T-helper 2 cell treated with Interferon-gamma antibody and Interleukin-4, amounts not matched to agents 5 μg/mL and 100 μg/mL, for 36 hours (primary cell): ENCODE measurements around the gene ASTE1.
"Not testable (repeated sequence)": the region's sequence is repeated elsewhere in the genome, so short reads cannot be mapped to it uniquely, and the experiment has no call there.

Experiments
- DNase-seq: peaks from one replicate; pipeline ENCODE4 v3.0.0; 2021; ENCODE audit warnings: low spot score
- H3K27ac Mint-ChIP-seq: one replicate; pipeline ENCODE4 v1.8.0; 2021; ENCODE audit warnings: mild to moderate bottlenecking, mixed read lengths
- H3K27me3 Mint-ChIP-seq: one replicate; pipeline ENCODE4 v1.8.0; 2021; ENCODE audit warnings: low read depth, mixed read lengths
- H3K36me3 Mint-ChIP-seq: one replicate; pipeline ENCODE4 v1.8.0; 2021; ENCODE audit warnings: low read depth, mixed read lengths
- H3K4me1 Mint-ChIP-seq: one replicate; pipeline ENCODE4 v1.8.0; 2021; ENCODE audit warnings: low read depth, mixed read lengths
- H3K4me3 Mint-ChIP-seq: one replicate; pipeline ENCODE4 v1.8.0; 2022; ENCODE audit warnings: mild to moderate bottlenecking, moderate library complexity, mixed read lengths
- H3K9me3 Mint-ChIP-seq: one replicate; pipeline ENCODE4 v1.8.0; 2021; ENCODE audit warnings: mixed read lengths

The ASTE1 gene

DNA sequence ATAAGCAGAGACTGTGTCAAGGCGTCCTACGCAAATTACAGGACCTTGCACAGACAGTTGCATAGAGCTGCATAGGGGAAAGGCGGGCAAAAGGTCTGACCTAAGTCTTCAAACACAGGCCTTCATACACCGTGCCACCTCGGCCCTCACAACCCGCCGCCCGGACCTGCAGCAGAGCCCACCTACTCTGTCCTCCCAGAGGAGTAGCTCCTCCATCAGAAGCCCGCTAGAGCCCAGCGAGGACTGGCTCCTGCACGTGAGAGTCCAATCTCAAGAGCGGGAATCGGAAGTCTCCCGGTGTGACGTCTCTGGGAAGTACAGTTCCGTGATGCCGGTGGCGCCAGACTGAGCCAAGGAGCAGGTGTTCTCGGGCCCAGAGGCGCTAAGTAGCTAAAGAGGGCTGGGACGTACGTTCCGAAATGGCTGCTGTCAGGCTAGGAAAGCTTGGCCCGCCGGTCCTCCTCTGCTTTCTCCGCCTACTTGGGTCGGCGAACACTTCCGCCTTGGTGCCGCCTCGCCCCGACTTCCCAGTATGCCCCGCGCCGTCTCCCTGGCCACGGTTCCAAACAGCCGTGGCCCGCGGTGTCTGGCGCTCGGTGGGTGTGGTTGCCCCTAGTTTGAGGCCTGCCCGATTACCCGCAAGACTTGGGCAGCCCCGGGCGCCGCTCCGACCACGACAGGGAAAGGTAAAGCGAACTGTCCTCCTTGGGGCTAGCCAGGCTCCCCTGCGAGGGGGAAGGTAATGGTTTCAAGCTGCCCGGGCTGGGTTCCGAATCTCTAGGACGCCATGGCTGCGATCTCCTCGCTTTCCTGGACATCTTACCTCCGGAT is at the start of gene ASTE1, which contains the start of gene NEK11:
TSS of gene ASTE1 (minus strand) at position 505 of the 831 bp plus-strand sequence. CDS start 1,519 bp downstream, outside the sequence.
TSS of gene NEK11 (plus strand) at position 557 of the 831 bp plus-strand sequence. CDS start 2,832 bp downstream, outside the sequence.
- no peaks in the 10 kb centered on the region for H3K9me3 Mint-ChIP-seq
- peak; percentile 88 for DNase-seq
- peaks cover 38% of the 10 kb centered on the region for H3K4me1 Mint-ChIP-seq
- H3K27me3 Mint-ChIP-seq: peaks cover 4% of the 10 kb centered on the region
- H3K36me3 Mint-ChIP-seq: peaks cover 22% of the 10 kb centered on the region
- peak within 1 kb of the TSS; percentile 84 for H3K4me3 Mint-ChIP-seq
- H3K27ac Mint-ChIP-seq: peak within 1 kb of the TSS; percentile 94

GRCh38 chr3:131075632-131076328 is 49.2 kb upstream of the ASTE1 start:
- Mint-ChIP-seq H3K27ac (no peak overlapping the region), H3K4me1 (peaks cover 11% of the 10 kb centered on the region), H3K9me3 (no peaks in the 10 kb centered on the region), H3K27me3 (peaks cover 2% of the 10 kb centered on the region), H3K4me3 (no peak overlapping the region), H3K36me3 (peaks cover 2% of the 10 kb centered on the region)
- DNase-seq: no peak

GRCh38 chr3:131072845-131073244 is 46.2 kb upstream of the ASTE1 start:
- H3K27ac Mint-ChIP-seq: no peak overlapping the region
- peaks cover 16% of the 10 kb centered on the region for H3K4me1 Mint-ChIP-seq

GRCh38 chr3:131072099-131072559 is 45.5 kb upstream of the ASTE1 start:
- Mint-ChIP-seq H3K4me1 (peaks cover 20% of the 10 kb centered on the region), H3K4me3 (no peak overlapping the region), H3K27ac (peak overlapping the region; percentile 3), H3K36me3 (peaks cover 2% of the 10 kb centered on the region), H3K27me3 (peaks cover 2% of the 10 kb centered on the region), H3K9me3 (no peaks in the 10 kb centered on the region)
- no peak for DNase-seq

More at GRCh38 chr3:131072845-131073244, 46.2 kb upstream of the ASTE1 start:
- no peak for DNase-seq
- H3K4me3 Mint-ChIP-seq: no peak overlapping the region
- peaks cover 2% of the 10 kb centered on the region for H3K27me3 Mint-ChIP-seq
- H3K36me3 Mint-ChIP-seq: peaks cover 2% of the 10 kb centered on the region
- H3K9me3 Mint-ChIP-seq: no peaks in the 10 kb centered on the region

- Mint-ChIP-seq H3K36me3 (peaks cover 2% of the 10 kb centered on the region), H3K27me3 (no peaks in the 10 kb centered on the region), H3K4me1 (peaks cover 23% of the 10 kb centered on the region), H3K4me3 (no peak overlapping the region), H3K27ac (no peak overlapping the region), H3K9me3 (no peaks in the 10 kb centered on the region)
- no peak for DNase-seq
Observed at GRCh38 chr3:131067983-131068382, 41.4 kb upstream of the ASTE1 start.

- peaks cover 1% of the 10 kb centered on the region for H3K4me1 Mint-ChIP-seq
- H3K36me3 Mint-ChIP-seq: no peaks in the 10 kb centered on the region
- no peaks in the 10 kb centered on the region for H3K9me3 Mint-ChIP-seq
- no peak overlapping the region for H3K4me3 Mint-ChIP-seq
- no peak overlapping the region for H3K27ac Mint-ChIP-seq
- peaks cover 4% of the 10 kb centered on the region for H3K27me3 Mint-ChIP-seq
- no peak for DNase-seq
Observed at GRCh38 chr3:131053043-131053859, 26.6 kb upstream of the ASTE1 start.

- H3K36me3 Mint-ChIP-seq: peaks cover 1% of the 10 kb centered on the region
- no peak overlapping the region for H3K4me3 Mint-ChIP-seq
- no peak overlapping the region for H3K27ac Mint-ChIP-seq
- DNase-seq: no peak
- H3K4me1 Mint-ChIP-seq: peaks cover 8% of the 10 kb centered on the region
- H3K9me3 Mint-ChIP-seq: peaks cover under 1% of the 10 kb centered on the region
- H3K27me3 Mint-ChIP-seq: peaks cover 18% of the 10 kb centered on the region
Observed at GRCh38 chr3:131050001-131050400, 23.4 kb upstream of the ASTE1 start.

GRCh38 chr3:131048030-131048429 is 21.4 kb upstream of the ASTE1 start:
- Mint-ChIP-seq H3K4me1 (peaks cover 12% of the 10 kb centered on the region), H3K27me3 (peaks cover 26% of the 10 kb centered on the region), H3K4me3 (no peak overlapping the region), H3K36me3 (peaks cover 17% of the 10 kb centered on the region), H3K27ac (no peak overlapping the region), H3K9me3 (peaks cover 19% of the 10 kb centered on the region)
- DNase-seq: no peak

DNA sequence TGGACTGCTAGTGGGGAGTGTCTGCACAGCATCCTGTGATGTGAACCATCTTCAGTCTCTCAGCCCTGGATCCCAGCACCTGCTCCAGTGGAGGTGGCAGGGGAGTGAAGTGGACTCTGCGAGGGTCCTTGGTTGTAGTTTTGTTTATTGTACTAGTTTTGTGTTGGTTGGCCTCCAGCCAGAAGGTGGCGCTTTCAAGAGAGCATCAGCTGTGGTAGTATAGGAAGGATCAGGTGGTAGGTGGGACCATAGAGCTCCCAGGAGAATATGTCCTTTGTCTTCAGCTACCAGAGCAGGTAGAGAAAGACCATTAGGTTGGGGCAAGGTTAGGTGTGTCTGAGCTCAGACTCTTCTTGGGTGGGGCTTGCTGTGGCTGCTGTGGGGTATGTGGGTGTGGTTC is 21.0 kb upstream of the ASTE1 start:
- H3K4me1 Mint-ChIP-seq: peaks cover 16% of the 10 kb centered on the region
- peaks cover 19% of the 10 kb centered on the region for H3K9me3 Mint-ChIP-seq
- no peak overlapping the region for H3K4me3 Mint-ChIP-seq
- no peak overlapping the region for H3K27ac Mint-ChIP-seq
- peaks cover 26% of the 10 kb centered on the region for H3K27me3 Mint-ChIP-seq
- peaks cover 17% of the 10 kb centered on the region for H3K36me3 Mint-ChIP-seq
- no peak for DNase-seq

- H3K27ac Mint-ChIP-seq: not testable (repeated sequence)
- peaks cover 27% of the 10 kb centered on the region for H3K27me3 Mint-ChIP-seq
- H3K4me1 Mint-ChIP-seq: peaks cover 33% of the 10 kb centered on the region
- H3K36me3 Mint-ChIP-seq: peaks cover 21% of the 10 kb centered on the region
- peaks cover 24% of the 10 kb centered on the region for H3K9me3 Mint-ChIP-seq
- H3K4me3 Mint-ChIP-seq: peak overlapping the region; percentile 38
- peak; percentile 14 for DNase-seq
Observed at GRCh38 chr3:131042271-131042985, 15.8 kb upstream of the ASTE1 start.

DNA sequence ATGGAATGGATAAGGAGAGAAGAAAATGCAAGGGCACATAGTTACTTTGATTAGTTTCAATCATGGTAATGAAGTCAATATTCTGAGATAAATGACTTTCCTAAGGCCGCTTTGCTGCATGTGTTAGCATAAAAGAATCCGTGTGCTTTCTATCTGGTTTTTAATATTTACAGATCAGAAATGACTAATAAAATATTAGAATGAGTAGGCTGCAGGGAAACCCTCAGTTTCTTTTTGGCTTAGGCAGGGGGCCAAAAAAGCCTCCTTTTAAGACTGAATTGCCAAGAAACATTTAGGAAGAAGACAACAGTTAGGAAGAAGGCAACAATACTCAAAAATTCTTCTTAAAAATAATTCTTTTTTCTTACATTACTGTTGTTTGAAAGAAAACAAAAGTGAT is 11.7 kb upstream of the ASTE1 start:
- H3K4me3 Mint-ChIP-seq: no peak overlapping the region
- DNase-seq: no peak
- H3K27ac Mint-ChIP-seq: no peak overlapping the region
- H3K36me3 Mint-ChIP-seq: peaks cover 7% of the 10 kb centered on the region
- peaks cover 26% of the 10 kb centered on the region for H3K4me1 Mint-ChIP-seq
- peaks cover 2% of the 10 kb centered on the region for H3K27me3 Mint-ChIP-seq
- peaks cover 8% of the 10 kb centered on the region for H3K9me3 Mint-ChIP-seq

DNA sequence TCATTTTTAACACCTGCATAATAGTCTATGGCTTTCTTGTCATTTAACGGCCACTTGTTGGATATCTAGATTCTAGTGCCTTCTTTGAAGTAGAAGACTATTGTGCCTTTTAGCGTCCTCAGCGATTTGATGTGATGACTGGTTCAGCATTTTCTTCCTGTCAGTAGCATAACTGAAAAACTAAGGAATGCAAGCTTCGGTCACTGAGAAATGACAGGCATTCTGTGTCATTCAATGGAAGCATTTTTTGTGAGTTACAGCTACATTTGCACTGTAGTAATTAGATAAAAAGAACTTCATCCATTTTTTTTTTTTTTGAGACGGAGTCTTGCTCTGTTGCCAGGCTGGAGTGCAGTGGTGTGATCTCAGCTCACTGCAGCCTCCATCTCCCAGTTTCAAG is 10.4 kb upstream of the ASTE1 start:
- peaks cover 4% of the 10 kb centered on the region for H3K36me3 Mint-ChIP-seq
- H3K4me3 Mint-ChIP-seq: no peak overlapping the region
- no peak for DNase-seq
- peaks cover 17% of the 10 kb centered on the region for H3K4me1 Mint-ChIP-seq
- H3K27me3 Mint-ChIP-seq: peaks cover 2% of the 10 kb centered on the region
- H3K9me3 Mint-ChIP-seq: peaks cover 5% of the 10 kb centered on the region
- no peak overlapping the region for H3K27ac Mint-ChIP-seq

DNA sequence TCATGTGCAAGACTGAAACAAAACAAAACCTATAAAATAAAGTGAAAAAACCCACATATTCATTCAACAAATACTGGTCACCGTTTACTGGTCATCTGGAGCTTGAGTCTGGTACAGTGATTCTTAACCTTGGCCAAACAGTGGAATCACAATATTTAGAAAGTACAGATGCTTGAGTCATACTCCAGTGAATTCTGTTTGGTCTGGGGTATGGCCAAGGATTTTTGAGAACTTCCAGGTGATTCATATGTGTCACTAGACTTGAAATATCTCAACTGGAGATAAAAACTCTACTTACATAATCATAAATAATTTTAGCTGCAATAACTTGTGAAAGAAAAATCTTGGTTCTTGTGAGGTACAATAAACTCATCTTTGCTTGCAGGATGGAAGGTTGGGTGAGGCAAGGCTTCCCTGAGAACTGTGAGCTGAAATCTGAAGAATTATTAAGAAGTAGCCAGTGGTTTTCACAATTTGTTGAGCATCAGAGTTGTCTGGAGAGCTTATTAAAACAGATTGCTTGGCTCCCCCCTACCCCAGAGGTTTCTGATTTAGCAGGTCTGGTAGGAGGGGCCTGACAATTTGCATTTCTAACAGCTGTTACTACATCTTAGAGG is 9.7 kb upstream of the ASTE1 start:
- H3K36me3 Mint-ChIP-seq: no peaks in the 10 kb centered on the region
- peaks cover under 1% of the 10 kb centered on the region for H3K9me3 Mint-ChIP-seq
- no peak for DNase-seq
- no peak overlapping the region for H3K27ac Mint-ChIP-seq
- no peak overlapping the region for H3K4me3 Mint-ChIP-seq
- peaks cover 2% of the 10 kb centered on the region for H3K27me3 Mint-ChIP-seq
- H3K4me1 Mint-ChIP-seq: peaks cover 13% of the 10 kb centered on the region
